ENCODE measurements around the gene MYH16.

MYH16 gene

DNA sequence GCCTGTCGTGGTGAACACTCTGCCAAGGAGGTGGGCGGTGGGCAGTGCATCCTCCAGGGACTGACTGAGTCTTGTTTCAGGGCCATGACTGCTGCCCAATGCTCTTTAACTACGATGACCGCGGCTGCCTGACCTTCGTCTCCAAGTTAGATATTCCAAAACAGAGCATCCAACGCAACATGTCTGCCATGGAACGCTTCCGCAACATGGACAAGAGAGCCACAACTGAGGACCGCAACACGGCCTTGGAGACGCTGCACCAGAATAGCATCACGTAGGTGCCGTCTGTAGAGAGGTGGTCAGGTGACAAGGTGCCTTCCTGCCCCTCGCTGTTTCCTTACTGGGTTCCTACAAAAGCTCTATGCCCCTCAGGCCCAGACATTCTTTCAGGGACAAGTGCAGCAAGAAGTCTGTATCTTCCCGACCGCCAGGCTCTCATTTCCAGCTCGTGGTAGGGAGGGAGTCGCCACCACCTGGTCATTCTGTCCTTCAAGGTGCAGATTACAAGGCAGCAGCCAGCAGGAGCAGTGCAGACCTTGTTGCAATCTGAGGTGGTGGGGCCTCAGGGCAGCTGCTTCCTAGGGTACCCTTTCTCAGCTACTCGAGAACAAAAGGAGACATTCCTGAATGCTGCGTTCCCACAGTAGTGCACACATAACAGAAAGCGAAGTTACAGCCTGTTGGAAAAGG is 87.0 kb downstream of the MYH16 start:
- no peak for DNase-seq
